Endothelial cell of umbilical vein (primary cell): Measurements from ENCODE around the gene DERA. TPM values are rescaled to one million over a fixed set of nuclear protein-coding genes. Genes with fewer than 3 reads are reported as not detected.

Source experiments
- BruUV-seq: library from RNA; stranded (reverse); fragments of 400-500 nt; replicated peaks from 2 replicates; lab custom pipeline; 2021; lab: Mats Ljungman, UMichigan
- CTCF ChIA-PET: fragments of 300-600, 350-600 bp; sonication (Branson Sonifier 250); formaldehyde crosslinking; loops from one replicate; lab custom pipeline; 2021; ENCODE audit warnings: antibody characterized with exemption, inconsistent platforms; lab: Charles Lee
- POLR2A ChIA-PET: fragments of 300-600, 350-600 bp; sonication (Branson Sonifier 250); formaldehyde crosslinking; loops from one replicate; lab custom pipeline; 2021; ENCODE audit warnings: antibody characterized with exemption, inconsistent platforms; lab: Charles Lee
- DNase-seq: peaks from one replicate; pipeline ENCODE4 v3.0.0-alpha.2; 2011; ENCODE audit warnings: low read depth, low spot score
- FAIRE-seq: peaks from 2 replicates; lab custom pipeline; 2011; peaks lifted over from hg19 to GRCh38; lab: Jason Lieb, UNC
- H2AFZ ChIP-seq: 2 replicates; pipeline ENCODE4 v1.6.0; 2012; ENCODE audit warnings: low read depth, low read length, control low read depth, inconsistent platforms
- H3K27ac ChIP-seq: 2 replicates; pipeline ENCODE4 v1.5.1; 2011; ENCODE audit warnings: low read depth, mild to moderate bottlenecking, control low read depth, low read length, moderate library complexity; ENCODE audit not compliant: insufficient read depth
- H3K27me3 ChIP-seq, 2 experiments: 2 replicates each; pipeline versions ENCODE4 v1.6.0 to v1.6.1; 2011; ENCODE audit warnings: low read length in 2 of 2, mixed read lengths in 1 of 2; ENCODE audit not compliant: control insufficient read depth in 2 of 2, insufficient read depth in 2 of 2
- H3K36me3 ChIP-seq, 2 experiments: 2 replicates in 1 of 2; 3 replicates in 1 of 2; pipeline ENCODE4 v1.5.1; 2011; ENCODE audit warnings: low read length in 2 of 2, mild to moderate bottlenecking in 1 of 2, moderate library complexity in 1 of 2; ENCODE audit not compliant: control insufficient read depth in 2 of 2, insufficient read depth in 2 of 2; ENCODE audit errors: extremely low read depth in 1 of 2
- H3K4me1 ChIP-seq: 3 replicates; pipeline ENCODE4 v1.5.1; 2011; ENCODE audit warnings: mild to moderate bottlenecking, low read length; ENCODE audit not compliant: control insufficient read depth, insufficient read depth; ENCODE audit errors: extremely low read depth
- H3K4me2 ChIP-seq: 2 replicates; pipeline ENCODE4 v1.6.1; 2011; ENCODE audit warnings: low read length, control low read depth, mixed read lengths; ENCODE audit not compliant: insufficient read depth
- H3K4me3 ChIP-seq, 3 experiments: fragments of 200-600 bp in 1 of 3; sonication (generic), shearing (Covaris generic) in 1 of 3; replicated peaks in 1 of 3; 2 replicates each; pipeline ENCODE4 v1.5.1; 2011 to 2016; ENCODE audit warnings: control low read depth in 3 of 3, low read length in 3 of 3, mild to moderate bottlenecking in 2 of 3, inconsistent platforms in 1 of 3, low read depth in 1 of 3, moderate library complexity in 1 of 3; ENCODE audit not compliant: insufficient read depth in 1 of 3
- H3K79me2 ChIP-seq: 2 replicates; pipeline ENCODE4 v1.6.0; 2012; ENCODE audit warnings: low read length, inconsistent platforms; ENCODE audit not compliant: control insufficient read depth, insufficient read depth
- H3K9ac ChIP-seq: replicated peaks from 2 replicates; pipeline ENCODE3; 2011; ENCODE audit warnings: low read length, control low read depth; ENCODE audit not compliant: insufficient read depth; ENCODE audit errors: extremely low read depth
- H3K9me1 ChIP-seq: replicated peaks from 3 replicates; pipeline ENCODE4 v1.6.0; 2011; ENCODE audit warnings: mild to moderate bottlenecking, low read length; ENCODE audit not compliant: control insufficient read depth, insufficient read depth; ENCODE audit errors: extremely low read depth
- H3K9me3 ChIP-seq: replicated peaks from 2 replicates; pipeline ENCODE4 v1.5.1; 2012; ENCODE audit warnings: low read length, inconsistent platforms; ENCODE audit not compliant: control insufficient read depth, insufficient read depth
- H4K20me1 ChIP-seq: replicated peaks from 2 replicates; pipeline ENCODE3; 2011; ENCODE audit warnings: mild to moderate bottlenecking, low read length; ENCODE audit not compliant: control insufficient read depth, insufficient read depth; ENCODE audit errors: extremely low read depth
- EZH2 ChIP-seq: IDR thresholded peaks from 2 replicates; pipeline ENCODE4 v1.6.1; 2012; ENCODE audit warnings: borderline replicate concordance, low read depth, mild to moderate bottlenecking, moderate library complexity, low read length, inconsistent platforms; ENCODE audit not compliant: severe bottlenecking
- FOS ChIP-seq: IDR thresholded peaks from 2 replicates; pipeline ENCODE4 v1.6.1; 2011; ENCODE audit warnings: mild to moderate bottlenecking, low read length, moderate library complexity, borderline replicate concordance; ENCODE audit not compliant: insufficient read depth
- JUN ChIP-seq: IDR thresholded peaks from 2 replicates; pipeline ENCODE4 v1.6.1; 2011; ENCODE audit warnings: borderline replicate concordance, low read depth; ENCODE audit not compliant: insufficient read length, insufficient read depth
- MYC ChIP-seq: IDR thresholded peaks from one replicate; pipeline ENCODE4 v1.6.1; 2011; ENCODE audit warnings: mild to moderate bottlenecking, low read depth, low read length
- POLR2A ChIP-seq: IDR thresholded peaks from 2 replicates; pipeline ENCODE4 v1.6.1; 2012; ENCODE audit warnings: low read depth, mild to moderate bottlenecking, control low read depth, low read length
- POLR2AphosphoS5 ChIP-seq: IDR thresholded peaks from 2 replicates; pipeline ENCODE4 v1.6.1; 2012; ENCODE audit warnings: low read depth, mild to moderate bottlenecking, control low read depth, low read length, moderate library complexity; ENCODE audit not compliant: insufficient read depth
- dilution Hi-C: fragments of 300-500 bp; cut with MboI; formaldehyde crosslinking; loops from one replicate; pipeline ENCODE4 v1.15.0; 2019; ENCODE audit warnings: low sequenced_read_pairs; ENCODE audit not compliant: extremely low pct_ligation_motif_present
- intact Hi-C: fragments of 100-400 bp; cut with micrococcal nuclease; formaldehyde crosslinking; loops from one replicate; pipeline ENCODE4 v1.10.0; 2022
- polyA plus RNA-seq, 4 experiments: library from polyadenylated mRNA; depleted of rRNA in 3 of 4; stranded (reverse) in 3 of 4; unstranded in 1 of 4; fragments of >200 nt; gene quantifications; 2 replicates each; pipeline versions ENCODE4 v1.2.1 to v1.2.3, GENCODE V29; 2011 to 2012; ENCODE audit warnings: missing spikeins in 1 of 4
- total RNA-seq: library from RNA; stranded (reverse); gene quantifications from 2 replicates; pipeline ENCODE4 v1.2.3, GENCODE V29; 2021
- TF ChIP-seq, protein P1 (sequence below), 2 donors: IDR thresholded peaks; 1 replicate in 1 of 2; 2 replicates in 1 of 2; pipeline ENCODE4 v1.5.1; 2011; ENCODE audit warnings: low read length in 2 of 2, mild to moderate bottlenecking in 2 of 2, moderate library complexity in 2 of 2, control low read depth in 1 of 2, inconsistent platforms in 1 of 2, low read depth in 1 of 2; ENCODE audit not compliant: insufficient read depth in 1 of 2; ENCODE audit errors: extremely low read depth in 1 of 2
- TF ChIP-seq, protein P2 (sequence below): IDR thresholded peaks from 2 replicates; pipeline ENCODE4 v1.6.1; 2011; ENCODE audit not compliant: insufficient read depth, insufficient read length

The DERA gene
- total and polyA plus RNA-seq, 2 donors (not counting 3 experiments of a cell fraction or from before 2014, with no cell fraction given), result 19.8 to 41.5 TPM

DNA sequence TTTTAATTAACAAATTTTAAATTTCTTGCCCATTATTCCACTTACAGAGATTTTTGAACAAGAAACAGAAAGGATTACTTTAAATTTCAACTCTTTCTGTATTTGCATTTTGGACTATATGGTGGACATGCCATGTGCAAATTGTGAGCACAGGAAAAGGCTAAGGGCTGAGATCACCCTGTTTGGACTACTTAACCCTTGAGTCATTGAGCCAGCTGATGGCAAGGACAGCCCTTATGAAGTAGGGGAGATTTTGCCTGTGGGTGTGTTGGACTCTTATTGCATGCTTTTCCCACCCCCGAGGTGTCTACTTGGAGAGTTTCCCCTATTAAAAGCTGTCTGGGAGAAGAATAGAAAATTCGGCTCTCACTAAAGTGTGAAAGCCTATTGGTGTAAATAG is 17.2 kb downstream of the DERA start:
- no peaks in the 10 kb centered on the region for H3K9me1 ChIP-seq
- no peak overlapping the region for H2AFZ ChIP-seq
- no peak overlapping the region for H3K4me3 ChIP-seq
- no peaks in the 10 kb centered on the region for H4K20me1 ChIP-seq
- H3K9me3 ChIP-seq, result no peaks in the 10 kb centered on the region
- FAIRE-seq (peak; percentile 88), DNase-seq (peak; percentile 59)
- CTCF ChIA-PET, result interaction anchor here (0.8 to 1.6 kb wide), 4 partner anchors 10 to 344 kb away, joined by 3 to 5 read pairs (median 4); no protein-coding TSS in a partner anchor
- no peaks in the 10 kb centered on the region for H3K36me3 ChIP-seq
- dilution Hi-C loops, result no loop called here
- no TSS peak for BruUV-seq
- peak; percentile 63 for TF ChIP-seq POLR2AphosphoS5
- TF ChIP-seq MYC, result peak; percentile 76
- peak; percentile 88 for TF ChIP-seq FOS
- peak; percentile 75 for TF ChIP-seq JUN
- no peak for TF ChIP-seq EZH2
- no peak for TF ChIP-seq POLR2A
- no peaks in the 10 kb centered on the region for H3K27me3 ChIP-seq
- H3K79me2 ChIP-seq, result peaks cover 28% of the 10 kb centered on the region
- peak overlapping the region; percentile 54 for H3K27ac ChIP-seq
- POLR2A ChIA-PET, result no interaction called here
- peak overlapping the region; percentile 24 for H3K4me2 ChIP-seq
- H3K9ac ChIP-seq, result no peak overlapping the region
- intact Hi-C loops, result loop anchor here (1.0 kb wide), 1 partner anchor 50 kb away; no protein-coding TSS in a partner anchor
- H3K4me1 ChIP-seq, result peaks cover 15% of the 10 kb centered on the region

DNA sequence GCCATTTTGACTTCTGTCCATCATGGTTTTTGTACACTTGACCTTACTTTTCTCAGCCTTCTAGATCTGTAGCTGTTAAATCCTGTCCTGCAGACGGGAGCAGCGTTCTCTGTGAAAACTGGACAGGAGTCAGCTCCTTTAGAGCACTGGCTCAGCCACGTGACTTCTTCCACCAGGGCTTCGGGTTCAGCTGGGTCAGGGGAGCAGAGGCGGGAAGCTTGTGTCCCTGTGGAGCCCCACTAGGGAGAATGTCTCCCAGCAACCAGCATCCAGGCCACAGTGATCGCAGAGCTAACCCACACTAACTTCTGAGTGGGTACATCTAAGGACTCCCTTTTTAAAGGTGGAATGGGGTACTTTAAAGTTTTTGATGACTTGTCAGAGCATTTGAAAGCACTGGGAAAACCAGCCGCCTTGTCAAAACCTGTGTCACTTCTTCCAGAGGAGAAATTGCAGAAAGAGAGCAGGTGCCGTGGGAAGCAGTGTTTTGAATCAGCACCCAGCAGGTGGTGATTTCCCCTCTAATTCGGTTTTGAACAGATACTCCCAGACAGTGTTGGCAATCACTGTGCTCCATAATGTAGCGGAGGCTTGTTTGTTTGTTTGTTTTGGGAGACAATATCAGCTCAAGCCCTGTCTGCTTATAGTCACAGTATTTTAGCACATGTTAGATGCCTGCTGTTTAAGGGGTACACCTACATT is 17.9 kb downstream of the DERA start:
- Histone ChIP-seq H3K4me2 (peak overlapping the region; percentile 24), H3K9me3 (no peaks in the 10 kb centered on the region), H3K27ac (peak overlapping the region; percentile 54), H2AFZ (no peak overlapping the region), H3K4me3 (no peak overlapping the region), H3K9ac (no peak overlapping the region), H3K27me3 (no peaks in the 10 kb centered on the region), H3K9me1 (no peaks in the 10 kb centered on the region), H3K4me1 (peaks cover 15% of the 10 kb centered on the region), H4K20me1 (no peaks in the 10 kb centered on the region), H3K79me2 (peaks cover 29% of the 10 kb centered on the region), H3K36me3 (no peaks in the 10 kb centered on the region)
- no peak for DNase-seq
- dilution Hi-C loops (no loop called here), intact Hi-C loops (loop anchor here (1.0 kb wide), 1 partner anchor 49 kb away; no protein-coding TSS in a partner anchor)
- no peak for FAIRE-seq
- ChIA-PET CTCF (interaction anchor here (0.8 to 1.6 kb wide), 4 partner anchors 9 to 344 kb away, joined by 3 to 5 read pairs (median 4); no protein-coding TSS in a partner anchor), POLR2A (no interaction called here)
- TF ChIP-seq, protein P1, sequence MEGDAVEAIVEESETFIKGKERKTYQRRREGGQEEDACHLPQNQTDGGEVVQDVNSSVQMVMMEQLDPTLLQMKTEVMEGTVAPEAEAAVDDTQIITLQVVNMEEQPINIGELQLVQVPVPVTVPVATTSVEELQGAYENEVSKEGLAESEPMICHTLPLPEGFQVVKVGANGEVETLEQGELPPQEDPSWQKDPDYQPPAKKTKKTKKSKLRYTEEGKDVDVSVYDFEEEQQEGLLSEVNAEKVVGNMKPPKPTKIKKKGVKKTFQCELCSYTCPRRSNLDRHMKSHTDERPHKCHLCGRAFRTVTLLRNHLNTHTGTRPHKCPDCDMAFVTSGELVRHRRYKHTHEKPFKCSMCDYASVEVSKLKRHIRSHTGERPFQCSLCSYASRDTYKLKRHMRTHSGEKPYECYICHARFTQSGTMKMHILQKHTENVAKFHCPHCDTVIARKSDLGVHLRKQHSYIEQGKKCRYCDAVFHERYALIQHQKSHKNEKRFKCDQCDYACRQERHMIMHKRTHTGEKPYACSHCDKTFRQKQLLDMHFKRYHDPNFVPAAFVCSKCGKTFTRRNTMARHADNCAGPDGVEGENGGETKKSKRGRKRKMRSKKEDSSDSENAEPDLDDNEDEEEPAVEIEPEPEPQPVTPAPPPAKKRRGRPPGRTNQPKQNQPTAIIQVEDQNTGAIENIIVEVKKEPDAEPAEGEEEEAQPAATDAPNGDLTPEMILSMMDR (IDR thresholded peaks at IDR 0.05; ENCODE audit: extremely low read depth in 1 of 2, insufficient read depth in 1 of 2, low read depth in 1 of 2, low read length in 2 of 2), result no peak
- TF ChIP-seq POLR2A, result no peak
- TF ChIP-seq POLR2AphosphoS5, result no peak
- no peak for TF ChIP-seq MYC
- no peak for TF ChIP-seq FOS
- TF ChIP-seq, protein P2, sequence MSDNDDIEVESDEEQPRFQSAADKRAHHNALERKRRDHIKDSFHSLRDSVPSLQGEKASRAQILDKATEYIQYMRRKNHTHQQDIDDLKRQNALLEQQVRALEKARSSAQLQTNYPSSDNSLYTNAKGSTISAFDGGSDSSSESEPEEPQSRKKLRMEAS, result no peak
- no peak for TF ChIP-seq JUN
- TSS peak; percentile 85 for BruUV-seq
